ENCODE measurements around the gene AKR1E2. TPM values are rescaled to one million over a fixed set of nuclear protein-coding genes. Genes with fewer than 3 reads are reported as not detected.
"Not testable (repeated sequence)": the region's sequence is repeated elsewhere in the genome, so short reads cannot be mapped to it uniquely, and the experiment has no call there.

The AKR1E2 gene
- total RNA-seq, 1 donor from 2014 or later = 10.0 TPM

DNA sequence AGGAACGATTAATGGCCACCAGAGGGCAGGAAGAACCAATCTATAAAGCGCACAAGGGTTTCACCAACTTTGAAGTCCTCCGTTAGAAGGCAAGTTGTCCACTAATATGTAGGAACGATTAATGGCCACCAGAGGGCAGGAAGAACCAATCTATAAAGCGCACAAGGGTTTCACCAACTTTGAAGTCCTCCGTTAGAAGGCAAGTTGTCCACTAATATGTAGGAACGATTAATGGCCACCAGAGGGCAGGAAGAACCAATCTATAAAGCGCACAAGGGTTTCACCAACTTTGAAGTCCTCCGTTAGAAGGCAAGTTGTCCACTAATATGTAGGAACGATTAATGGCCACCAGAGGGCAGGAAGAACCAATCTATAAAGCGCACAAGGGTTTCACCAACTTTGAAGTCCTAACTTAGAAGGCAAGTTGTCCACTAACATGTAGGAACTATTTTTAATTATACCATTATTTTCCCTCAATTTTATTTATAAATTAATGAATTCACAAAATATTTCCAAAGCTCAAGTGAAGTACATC is 10.3 kb upstream of the AKR1E2 start:
- H3K9me3 ChIP-seq; DNase-seq; H3K27ac ChIP-seq; H3K4me3 ChIP-seq; H3K4me1 ChIP-seq; H3K27me3 ChIP-seq; intact Hi-C loops (cut with DNase I); ATAC-seq; H3K36me3 ChIP-seq: not testable (repeated sequence)
- TF ChIP-seq, protein P1, sequence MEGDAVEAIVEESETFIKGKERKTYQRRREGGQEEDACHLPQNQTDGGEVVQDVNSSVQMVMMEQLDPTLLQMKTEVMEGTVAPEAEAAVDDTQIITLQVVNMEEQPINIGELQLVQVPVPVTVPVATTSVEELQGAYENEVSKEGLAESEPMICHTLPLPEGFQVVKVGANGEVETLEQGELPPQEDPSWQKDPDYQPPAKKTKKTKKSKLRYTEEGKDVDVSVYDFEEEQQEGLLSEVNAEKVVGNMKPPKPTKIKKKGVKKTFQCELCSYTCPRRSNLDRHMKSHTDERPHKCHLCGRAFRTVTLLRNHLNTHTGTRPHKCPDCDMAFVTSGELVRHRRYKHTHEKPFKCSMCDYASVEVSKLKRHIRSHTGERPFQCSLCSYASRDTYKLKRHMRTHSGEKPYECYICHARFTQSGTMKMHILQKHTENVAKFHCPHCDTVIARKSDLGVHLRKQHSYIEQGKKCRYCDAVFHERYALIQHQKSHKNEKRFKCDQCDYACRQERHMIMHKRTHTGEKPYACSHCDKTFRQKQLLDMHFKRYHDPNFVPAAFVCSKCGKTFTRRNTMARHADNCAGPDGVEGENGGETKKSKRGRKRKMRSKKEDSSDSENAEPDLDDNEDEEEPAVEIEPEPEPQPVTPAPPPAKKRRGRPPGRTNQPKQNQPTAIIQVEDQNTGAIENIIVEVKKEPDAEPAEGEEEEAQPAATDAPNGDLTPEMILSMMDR (IDR thresholded peaks at IDR 0.05) = peak; percentile 54

DNA sequence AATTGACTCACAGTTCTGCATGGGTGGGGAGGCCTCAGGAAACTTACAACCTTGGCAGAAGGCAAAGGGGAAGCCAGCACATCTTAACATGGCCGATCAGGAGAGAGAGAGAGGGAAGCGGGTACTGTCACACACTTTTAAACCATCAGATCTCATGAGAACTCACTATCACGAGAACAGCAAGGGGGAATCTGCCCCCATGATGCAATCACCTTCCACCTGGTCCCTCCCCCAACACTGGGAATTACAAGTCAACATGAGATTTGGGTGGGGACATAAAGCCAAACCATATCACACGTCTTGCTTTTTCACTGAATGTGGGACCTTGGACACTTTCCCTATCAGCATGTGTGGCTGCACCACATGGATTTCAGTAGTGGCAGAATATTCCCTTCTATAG is 9.0 kb upstream of the AKR1E2 start:
- TF ChIP-seq, protein P1 (IDR thresholded peaks at IDR 0.05) = no peak
- Histone ChIP-seq H3K27ac (no peak overlapping the region), H3K9me3 (no peaks in the 10 kb centered on the region), H3K4me1 (peaks cover 6% of the 10 kb centered on the region), H3K36me3 (no peaks in the 10 kb centered on the region), H3K4me3 (no peak overlapping the region), H3K27me3 (no peaks in the 10 kb centered on the region)
- ATAC-seq (no peak), DNase-seq (no peak)
- intact Hi-C loops (cut with DNase I) = no loop called here

DNA sequence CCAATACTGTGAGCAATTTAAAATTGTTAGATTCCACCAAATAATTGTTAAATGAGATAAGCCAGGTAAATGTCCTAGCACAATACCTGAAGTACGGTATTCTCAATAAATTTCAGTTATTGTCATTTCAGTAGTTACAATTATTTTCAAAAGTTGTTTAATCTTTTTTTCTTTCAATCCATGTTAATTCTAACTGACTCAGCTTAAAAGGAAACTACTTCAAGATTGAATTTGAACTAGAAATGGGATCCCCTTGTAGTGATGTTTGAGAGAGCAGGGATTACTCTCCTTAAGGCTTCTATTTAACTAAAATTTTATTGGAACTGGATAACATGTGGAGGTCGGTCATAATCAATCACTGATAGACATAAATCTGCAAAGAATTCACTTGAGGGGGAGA is 6.9 kb upstream of the AKR1E2 start:
- ATAC-seq = no peak
- intact Hi-C loops (cut with DNase I) = no loop called here
- TF ChIP-seq, protein P1 (IDR thresholded peaks at IDR 0.05) = no peak

DNA sequence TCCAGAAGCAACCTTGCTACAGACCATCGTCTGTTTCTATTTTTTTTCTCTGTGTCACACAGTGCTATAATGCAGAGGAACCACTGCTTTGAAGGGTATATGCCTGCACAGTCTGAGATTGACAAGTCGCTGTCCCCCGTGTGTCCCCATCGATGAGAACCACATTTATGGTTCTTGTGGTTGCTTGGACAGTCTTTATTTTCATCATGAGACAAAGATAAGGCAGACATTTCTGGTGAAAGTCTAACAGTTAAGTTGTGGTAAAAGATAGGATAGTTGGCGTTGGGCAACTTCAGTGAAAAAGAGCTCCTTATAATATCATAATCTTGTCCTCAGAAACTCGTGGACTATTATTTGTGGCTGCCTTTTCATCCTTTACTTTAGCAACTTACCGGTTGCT is 6.3 kb upstream of the AKR1E2 start:
- Histone ChIP-seq H3K4me1 (peaks cover 5% of the 10 kb centered on the region), H3K27ac (no peak overlapping the region), H3K27me3 (no peaks in the 10 kb centered on the region), H3K36me3 (no peaks in the 10 kb centered on the region), H3K9me3 (no peaks in the 10 kb centered on the region), H3K4me3 (no peak overlapping the region)
- DNase-seq (no peak), ATAC-seq (no peak)
- TF ChIP-seq, protein P1 (IDR thresholded peaks at IDR 0.05) = no peak
- intact Hi-C loops (cut with DNase I) = loop anchor here (5.0 kb wide), 1 partner anchor 613 kb away; no protein-coding TSS in a partner anchor

More for the DNA sequence above, 6.9 kb upstream of the AKR1E2 start:
- Histone ChIP-seq H3K27me3 (no peaks in the 10 kb centered on the region), H3K4me1 (peaks cover 6% of the 10 kb centered on the region), H3K4me3 (no peak overlapping the region), H3K9me3 (no peaks in the 10 kb centered on the region), H3K36me3 (no peaks in the 10 kb centered on the region), H3K27ac (no peak overlapping the region)
- no peak for DNase-seq

DNA sequence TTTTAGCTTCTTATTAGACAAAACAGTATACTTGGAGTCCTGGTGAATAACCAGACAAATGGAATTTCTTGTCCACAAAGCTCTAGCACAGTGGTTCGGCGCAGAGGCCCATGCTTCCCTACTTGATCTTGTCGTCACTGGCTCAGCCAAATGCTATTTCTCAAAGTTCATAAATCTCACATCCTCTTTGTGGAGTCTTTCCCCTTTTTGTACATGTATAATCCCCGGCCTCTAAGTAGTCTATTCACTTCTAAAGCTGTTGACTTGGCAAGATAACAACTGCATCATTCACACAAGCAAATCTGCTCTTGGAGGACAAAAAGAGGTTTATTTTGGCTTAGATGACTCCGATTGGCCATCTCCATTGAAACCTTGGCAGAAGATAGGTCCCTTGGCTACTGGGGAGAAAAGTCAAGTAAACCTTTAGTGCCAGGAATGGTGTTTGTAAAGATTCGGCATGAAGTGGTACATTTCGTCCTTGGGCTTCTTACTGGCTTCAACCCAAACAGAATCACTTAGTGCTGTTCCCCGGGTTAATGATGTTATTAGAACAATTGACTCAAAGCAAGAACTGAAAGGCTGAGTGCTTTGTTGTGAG is 5.1 kb upstream of the AKR1E2 start:
- Histone ChIP-seq H3K27ac (no peak overlapping the region), H3K27me3 (no peaks in the 10 kb centered on the region), H3K4me3 (no peak overlapping the region), H3K36me3 (no peaks in the 10 kb centered on the region), H3K4me1 (no peaks in the 10 kb centered on the region), H3K9me3 (no peaks in the 10 kb centered on the region)
- TF ChIP-seq, protein P1 (IDR thresholded peaks at IDR 0.05) = no peak
- intact Hi-C loops (cut with DNase I) = loop anchor here (5.0 kb wide), 1 partner anchor 611 kb away; no protein-coding TSS in a partner anchor
- DNase-seq (no peak), ATAC-seq (peak; percentile 76)
